Astrocyte of the cerebellum (primary cell): ENCODE data around the gene CMKLR1.
A peak's percentile ranks its signal among the peaks of the same experiment; 100 is the strongest.

Experiments
- DNase-seq: peaks from one replicate; pipeline ENCODE4 v3.0.0-alpha.2; 2011; ENCODE audit warnings: low read depth
- H3K4me3 ChIP-seq: 2 replicates; pipeline ENCODE4 v1.5.1; 2011; ENCODE audit warnings: mild to moderate bottlenecking, low read depth, low read length, moderate library complexity
- in situ Hi-C: cut with HindIII; loops from 2 replicates; pipeline ENCODE4 v1.10.0; 2017; ENCODE audit warnings: low sequenced_read_pairs
- TF ChIP-seq, protein P1 (sequence below): IDR thresholded peaks from 2 replicates; pipeline ENCODE4 v1.5.1; 2012; ENCODE audit warnings: low read length, low read depth, moderate library complexity, mild to moderate bottlenecking; ENCODE audit errors: missing control alignments

Gene CMKLR1

DNA sequence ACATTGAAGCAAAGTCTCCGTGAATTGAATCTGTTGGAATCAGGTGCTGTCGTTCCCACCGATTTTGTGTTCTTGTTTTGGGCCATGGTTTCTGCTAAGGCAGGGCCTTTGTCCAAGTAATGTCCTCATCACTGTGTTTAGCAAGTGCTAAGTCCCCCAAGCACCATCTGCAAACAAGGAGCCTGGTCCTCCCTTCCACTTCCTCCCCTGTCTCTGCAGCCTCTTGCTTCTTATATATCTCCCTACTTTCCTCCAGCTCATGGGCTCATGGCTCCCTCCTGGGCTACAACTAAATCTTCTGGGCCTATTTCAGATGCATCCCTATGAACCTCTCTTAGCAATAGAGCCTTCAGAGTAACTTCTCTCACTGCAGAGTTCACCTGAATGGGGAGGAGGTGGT lies 25.8 kb upstream of the CMKLR1 start:
- in situ Hi-C loops: no loop called here

DNA sequence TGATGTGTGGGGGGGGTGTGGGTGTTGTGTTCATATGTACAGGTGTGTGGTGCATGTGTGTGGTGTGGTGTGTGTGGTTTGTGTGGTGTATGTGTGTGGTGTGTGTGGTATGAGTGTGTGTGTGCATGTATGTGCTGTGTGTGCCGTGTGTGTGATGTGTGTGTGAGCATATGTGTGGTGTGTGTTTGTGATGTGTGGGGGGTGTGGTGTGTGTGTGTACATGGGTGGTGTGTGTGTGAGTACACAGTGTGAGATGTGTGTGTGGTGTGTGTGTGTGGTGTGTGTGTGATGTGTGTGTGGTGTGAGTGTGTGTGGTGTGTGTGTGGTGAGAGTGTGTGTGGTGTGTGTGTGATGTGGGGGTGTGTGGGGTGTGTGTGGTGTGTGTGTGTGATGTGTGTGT lies 24.5 kb upstream of the CMKLR1 start:
- in situ Hi-C loops: no loop called here
- no peak for DNase-seq
- TF ChIP-seq, protein P1, sequence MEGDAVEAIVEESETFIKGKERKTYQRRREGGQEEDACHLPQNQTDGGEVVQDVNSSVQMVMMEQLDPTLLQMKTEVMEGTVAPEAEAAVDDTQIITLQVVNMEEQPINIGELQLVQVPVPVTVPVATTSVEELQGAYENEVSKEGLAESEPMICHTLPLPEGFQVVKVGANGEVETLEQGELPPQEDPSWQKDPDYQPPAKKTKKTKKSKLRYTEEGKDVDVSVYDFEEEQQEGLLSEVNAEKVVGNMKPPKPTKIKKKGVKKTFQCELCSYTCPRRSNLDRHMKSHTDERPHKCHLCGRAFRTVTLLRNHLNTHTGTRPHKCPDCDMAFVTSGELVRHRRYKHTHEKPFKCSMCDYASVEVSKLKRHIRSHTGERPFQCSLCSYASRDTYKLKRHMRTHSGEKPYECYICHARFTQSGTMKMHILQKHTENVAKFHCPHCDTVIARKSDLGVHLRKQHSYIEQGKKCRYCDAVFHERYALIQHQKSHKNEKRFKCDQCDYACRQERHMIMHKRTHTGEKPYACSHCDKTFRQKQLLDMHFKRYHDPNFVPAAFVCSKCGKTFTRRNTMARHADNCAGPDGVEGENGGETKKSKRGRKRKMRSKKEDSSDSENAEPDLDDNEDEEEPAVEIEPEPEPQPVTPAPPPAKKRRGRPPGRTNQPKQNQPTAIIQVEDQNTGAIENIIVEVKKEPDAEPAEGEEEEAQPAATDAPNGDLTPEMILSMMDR: no peak
- H3K4me3 ChIP-seq: no peak overlapping the region

More for the DNA sequence above, 25.8 kb upstream of the CMKLR1 start:
- DNase-seq: no peak
- TF ChIP-seq, protein P1: no peak
- no peak overlapping the region for H3K4me3 ChIP-seq

DNA sequence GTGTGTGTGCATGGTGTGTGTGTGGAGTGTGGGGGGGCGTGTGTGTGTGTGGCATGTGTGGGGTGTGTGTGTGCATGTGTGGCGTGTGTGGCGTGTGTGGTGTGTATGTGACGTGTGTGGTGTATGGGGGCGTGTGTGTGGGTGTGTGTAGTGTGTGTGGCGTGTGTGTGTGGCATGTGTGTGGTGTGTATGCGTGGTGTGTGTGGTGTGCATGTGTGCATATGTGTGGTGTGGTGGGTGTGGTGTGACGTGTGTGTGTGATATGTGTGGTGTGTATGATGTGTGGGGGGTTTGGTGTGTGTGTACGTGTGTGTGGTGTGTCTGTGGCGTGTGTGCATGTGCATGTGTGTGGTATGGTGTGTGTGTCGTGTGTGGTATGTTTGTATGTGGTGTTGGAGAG lies 24.1 kb upstream of the CMKLR1 start:
- H3K4me3 ChIP-seq: no peak overlapping the region
- in situ Hi-C loops: no loop called here
- no peak for DNase-seq
- TF ChIP-seq, protein P1: no peak

DNA sequence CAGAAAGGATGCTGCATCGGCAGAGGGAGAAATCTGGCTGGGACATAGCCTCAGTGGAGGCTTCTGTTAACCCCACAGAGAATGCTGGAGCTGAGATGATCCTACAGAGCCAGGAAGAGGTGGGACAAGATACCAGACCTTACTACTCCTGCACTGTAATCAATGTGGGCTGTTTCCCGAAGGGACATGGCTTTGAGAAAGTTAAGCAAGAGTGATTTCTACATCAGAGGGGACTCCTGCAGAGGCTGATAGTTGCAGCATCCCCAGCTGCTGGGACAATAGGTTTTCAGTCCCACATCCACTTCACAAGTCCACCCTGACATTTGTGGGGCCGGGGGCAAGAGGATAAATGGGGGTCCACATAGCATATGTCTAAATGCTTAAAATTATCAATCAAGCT lies 22.5 kb upstream of the CMKLR1 start:
- TF ChIP-seq, protein P1: no peak
- in situ Hi-C loops: no loop called here
- H3K4me3 ChIP-seq: no peak overlapping the region
- DNase-seq: no peak

GRCh38 chr12:108360487-108360886 lies 21.4 kb upstream of the CMKLR1 start:
- TF ChIP-seq, protein P1: no peak
- H3K4me3 ChIP-seq: no peak overlapping the region
- DNase-seq: peak; percentile 51
- in situ Hi-C loops: no loop called here

GRCh38 chr12:108360057-108360456 lies 20.9 kb upstream of the CMKLR1 start:
- no peak overlapping the region for H3K4me3 ChIP-seq
- in situ Hi-C loops: no loop called here
- TF ChIP-seq, protein P1: no peak
- no peak for DNase-seq

- in situ Hi-C loops: no loop called here
- TF ChIP-seq, protein P1: no peak
- H3K4me3 ChIP-seq: no peak overlapping the region
- DNase-seq: no peak
These were observed 19.5 kb upstream of the CMKLR1 start for GRCh38 chr12:108358580-108358965.
